Left renal pelvis (tissue), 4 donors: ENCODE results near the gene UNC13B. TPM values are rescaled to one million over a fixed set of nuclear protein-coding genes. Genes with fewer than 3 reads are reported as not detected.

Source experiments
- DNase-seq, 4 donors: peaks; one replicate each; pipeline ENCODE4 v3.0.0-alpha.2; 2013; ENCODE audit warnings: low read depth in 4 of 4, low spot score in 3 of 4
- polyA plus RNA-seq, 4 donors: library from polyadenylated mRNA; unstranded; fragments of 120-200 nt; gene quantifications; one replicate each; pipeline ENCODE4 v1.2.1, GENCODE V29; 2013; ENCODE audit not compliant: insufficient read length in 4 of 4

UNC13B gene
- polyA plus RNA-seq, 4 donors, result 11.0 to 27.5 (median 25.7) TPM

DNA sequence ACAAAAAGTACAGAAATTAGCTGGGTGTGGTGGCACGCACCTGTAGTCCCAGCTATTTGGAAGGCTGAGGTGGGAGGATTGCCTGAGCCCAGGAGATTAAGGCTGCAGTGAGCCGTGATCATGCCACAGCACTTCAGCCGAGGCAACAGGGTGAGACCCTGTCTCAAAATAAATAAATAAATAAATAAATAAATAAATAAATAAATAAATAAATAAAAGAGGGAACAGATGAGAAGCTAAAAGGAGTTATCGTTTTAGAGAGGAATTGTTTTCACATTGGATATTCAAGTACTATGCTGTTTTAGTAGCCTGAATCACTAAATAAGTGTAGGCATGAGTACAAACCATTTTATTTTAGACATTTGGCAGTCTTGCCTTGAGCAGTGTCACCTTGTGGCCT, 151.7 kb downstream of the UNC13B start:
- no peak for DNase-seq

DNA sequence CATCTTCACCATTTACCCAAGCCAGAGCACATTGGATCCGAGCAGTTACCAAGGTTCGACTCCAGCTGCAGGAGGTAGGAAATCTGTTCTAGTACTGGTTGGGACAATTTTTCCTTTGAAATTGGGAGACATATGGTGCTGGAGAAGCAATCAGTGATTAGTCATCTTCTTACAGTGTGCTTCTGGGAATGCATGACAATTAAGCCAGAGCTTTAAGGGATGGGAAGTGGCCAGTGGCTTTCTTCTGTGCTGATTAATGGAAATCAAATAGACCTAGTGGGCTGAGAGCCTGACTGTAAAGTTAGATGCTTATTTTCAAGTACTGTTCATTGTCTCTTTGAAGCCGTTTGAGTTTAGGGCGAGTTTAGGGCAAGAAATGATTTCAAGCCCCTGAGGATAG, 152.1 kb downstream of the UNC13B start:
- no peak for DNase-seq

DNA sequence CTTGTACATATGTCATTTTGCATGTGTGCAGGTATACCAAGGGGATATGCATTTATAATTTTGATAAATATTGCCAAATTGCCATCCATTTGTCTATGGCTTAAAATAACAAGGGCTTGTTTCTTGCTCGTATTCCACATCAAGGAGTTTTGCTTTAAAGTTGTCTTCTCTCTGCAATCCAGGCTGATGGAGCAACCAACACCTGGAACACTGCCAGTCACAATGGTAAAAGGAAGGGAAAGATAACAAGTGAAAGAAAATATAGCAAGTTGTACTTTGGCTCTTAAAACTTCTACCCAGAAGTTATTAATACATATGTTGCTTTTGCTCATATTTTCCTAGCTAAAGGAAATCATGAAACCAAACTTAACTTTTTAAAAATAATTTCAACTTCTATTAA, 156.9 kb downstream of the UNC13B start:
- DNase-seq, result no peak

DNA sequence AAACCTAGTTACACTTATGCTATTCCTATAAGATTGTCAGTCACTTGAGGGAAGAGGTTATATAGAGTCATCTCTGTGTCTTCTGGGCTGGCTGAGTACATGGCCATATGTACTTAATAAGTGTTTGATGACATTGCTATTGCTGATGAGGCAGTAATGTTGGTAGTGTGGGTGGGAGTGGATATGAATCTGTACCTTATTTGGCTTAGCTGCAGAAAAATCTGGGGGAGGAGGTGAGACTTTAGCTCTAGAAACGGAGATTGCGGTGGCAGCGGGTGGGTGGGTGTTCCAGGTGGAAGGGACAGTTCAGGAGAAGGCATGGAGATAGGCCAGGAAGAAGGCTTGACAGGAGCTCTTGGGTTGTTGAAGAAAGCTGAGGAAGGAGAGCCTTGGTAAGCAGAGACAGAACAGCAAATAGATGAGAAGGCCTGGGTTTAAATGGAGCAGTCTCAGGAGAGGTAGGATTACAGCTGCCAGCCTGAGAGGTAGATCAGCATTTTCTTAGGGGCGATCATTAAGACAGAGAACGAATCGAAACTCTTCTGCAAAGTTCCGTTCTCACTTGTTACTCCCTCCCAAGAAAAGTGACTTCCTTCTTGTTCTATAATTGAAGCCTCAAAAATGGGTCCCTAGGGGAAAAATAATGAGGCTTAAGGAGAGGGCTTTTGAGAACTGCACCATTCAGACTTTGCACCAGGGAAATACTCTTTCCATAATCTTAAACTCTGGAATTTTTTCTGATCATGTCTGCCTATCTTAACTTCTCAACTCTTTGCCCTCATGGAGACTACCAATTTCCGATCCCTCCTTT, 160.5 kb downstream of the UNC13B start:
- DNase-seq, result no peak

DNA sequence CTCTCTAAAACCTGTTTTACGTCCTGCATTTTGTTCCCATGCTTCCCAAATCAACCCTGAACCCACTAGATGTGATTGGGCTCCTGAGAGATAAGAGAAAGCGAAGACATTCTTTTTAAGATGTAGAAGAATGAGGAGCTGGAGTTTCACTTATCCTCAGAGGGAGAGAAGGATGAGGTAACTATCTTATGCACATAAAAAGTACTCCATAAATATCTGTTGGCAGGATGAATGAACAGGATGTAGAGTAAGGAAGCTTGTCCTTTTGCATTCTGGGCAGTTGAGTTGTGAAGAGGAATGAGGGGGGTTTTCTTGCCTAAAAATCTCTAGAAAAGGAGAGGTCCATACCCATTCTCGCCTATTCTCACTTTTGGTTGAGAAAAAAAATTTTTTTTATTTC, 163.2 kb downstream of the UNC13B start:
- no peak for DNase-seq

DNA sequence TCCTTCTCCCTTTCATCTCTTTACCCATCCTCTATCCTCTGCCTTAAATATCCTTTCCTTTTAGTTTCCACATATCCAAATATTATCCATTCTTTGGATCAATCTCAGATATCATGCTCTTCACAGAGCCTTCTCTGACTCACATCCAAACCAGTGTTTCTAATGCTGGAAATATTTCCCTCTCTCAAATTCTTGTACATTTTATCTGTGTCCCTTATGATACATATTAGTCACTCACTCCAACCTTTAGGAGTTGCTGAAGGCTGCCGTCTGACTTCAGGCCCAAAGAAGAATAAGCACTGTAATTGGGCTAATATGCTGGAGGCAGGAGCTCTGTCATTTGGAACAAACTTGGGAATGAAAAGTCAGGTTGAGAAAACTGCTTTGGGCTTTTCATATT, 171.7 kb downstream of the UNC13B start:
- DNase-seq, result no peak

DNA sequence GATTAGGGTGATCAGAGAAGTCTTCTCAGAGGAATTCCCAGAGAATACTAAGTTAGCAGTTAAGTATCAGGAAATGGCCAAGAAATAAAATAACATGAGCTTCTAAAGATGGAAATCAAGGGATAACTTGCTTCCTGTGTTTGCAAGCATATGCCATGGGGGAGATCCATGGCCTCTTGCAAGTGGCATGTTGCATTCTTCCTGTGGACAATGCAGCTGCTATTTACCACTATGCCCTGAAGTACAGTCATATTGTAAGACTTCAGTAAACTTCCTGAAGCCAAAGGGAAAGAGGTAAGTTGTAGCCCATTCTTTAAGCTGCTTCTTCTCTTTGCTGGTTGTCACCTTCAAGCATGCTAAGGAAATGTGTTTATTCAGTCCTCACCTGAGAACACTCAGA, 173.4 kb downstream of the UNC13B start:
- no peak for DNase-seq

DNA sequence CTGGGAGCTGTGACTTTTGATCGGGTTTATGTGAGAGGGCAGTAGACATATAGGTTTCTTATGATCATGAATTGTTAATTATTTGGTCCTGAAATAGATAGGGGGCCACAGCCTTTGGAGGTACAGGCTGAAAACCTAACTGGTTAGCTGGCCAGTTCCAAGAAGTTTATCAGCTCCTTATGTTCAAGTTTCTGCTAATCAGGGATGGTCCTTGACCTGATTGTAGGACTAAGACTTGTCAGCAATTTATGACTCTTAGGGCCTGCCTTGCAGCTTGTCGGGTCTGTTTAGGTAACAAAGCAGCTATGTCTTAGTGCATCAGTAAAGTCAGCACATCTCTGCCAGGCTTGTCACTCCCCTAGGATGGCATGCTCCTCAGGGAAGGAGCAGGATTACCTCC, 176.3 kb downstream of the UNC13B start:
- DNase-seq, result no peak

DNA sequence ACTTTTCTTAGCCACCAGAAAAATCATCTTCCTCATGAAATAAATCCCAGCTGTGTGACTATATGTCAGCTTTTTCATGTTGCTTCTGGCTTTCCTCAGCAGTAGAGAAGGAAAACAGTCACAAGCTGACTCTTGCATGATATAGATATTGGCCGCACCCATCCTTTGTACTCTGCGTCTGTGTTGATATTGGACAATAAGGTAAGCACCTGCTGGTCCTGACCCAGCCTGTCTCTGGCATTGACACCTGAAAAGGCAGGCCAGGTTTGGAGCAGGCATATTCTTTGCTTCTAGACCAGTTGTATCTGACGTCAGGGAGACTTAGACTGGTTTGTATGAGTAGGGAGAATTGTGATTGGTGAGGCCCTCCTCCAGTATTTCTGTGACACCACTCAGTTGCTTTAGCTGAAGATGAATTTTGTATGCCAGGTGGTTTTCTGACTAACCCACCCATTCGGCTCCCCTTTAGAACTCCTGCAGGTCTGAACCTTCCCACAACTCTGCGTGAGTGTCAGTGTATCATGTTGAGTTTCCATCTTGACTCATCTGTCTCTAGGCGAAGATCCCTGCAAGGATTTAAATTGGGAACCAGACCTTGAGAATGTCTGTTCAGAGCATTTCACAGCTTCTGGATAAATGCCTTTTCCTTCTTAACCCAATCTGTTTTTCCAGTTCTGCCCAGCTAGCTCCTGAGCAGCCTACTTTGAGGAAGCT, 176.9 kb downstream of the UNC13B start:
- no peak for DNase-seq

DNA sequence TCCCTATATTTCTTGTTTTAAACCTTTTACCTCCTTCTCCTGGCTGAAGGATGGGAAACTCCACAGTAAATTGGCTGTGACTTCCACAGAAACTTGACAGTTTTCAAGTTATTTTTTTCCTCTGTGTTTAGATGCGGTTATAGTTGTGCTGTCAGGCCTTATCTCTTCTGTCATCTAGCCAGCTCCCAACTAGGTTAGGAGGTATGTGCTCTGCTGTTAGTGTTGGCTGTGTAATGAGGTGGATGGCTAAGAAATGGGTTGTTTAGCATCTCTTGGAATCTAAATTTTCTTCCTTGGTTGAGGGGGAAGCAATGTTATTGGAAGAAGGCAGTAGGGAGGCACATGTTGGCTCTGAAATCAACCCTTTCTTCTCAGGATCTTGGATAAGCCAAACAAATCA, 178.2 kb downstream of the UNC13B start:
- DNase-seq, result no peak

DNA sequence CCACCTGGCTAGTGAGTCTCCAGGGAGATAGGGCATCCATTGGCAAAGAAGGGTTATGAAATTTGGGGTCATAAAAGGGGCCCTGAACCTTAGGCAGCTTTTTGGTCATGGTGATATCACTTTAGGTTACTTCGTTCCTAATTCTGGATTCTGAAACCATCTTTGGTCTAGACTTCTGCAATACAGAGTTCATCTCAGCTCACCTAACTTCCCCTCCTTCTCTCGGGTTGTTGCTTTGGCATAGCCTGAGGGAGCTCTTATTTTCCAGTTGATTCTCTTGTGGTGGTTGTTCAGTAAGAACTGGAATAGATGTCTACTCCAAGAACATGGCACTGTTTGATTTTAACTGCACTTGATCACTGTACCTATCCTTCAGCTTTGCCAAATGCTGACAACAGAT, 179.2 kb downstream of the UNC13B start:
- DNase-seq, result no peak

DNA sequence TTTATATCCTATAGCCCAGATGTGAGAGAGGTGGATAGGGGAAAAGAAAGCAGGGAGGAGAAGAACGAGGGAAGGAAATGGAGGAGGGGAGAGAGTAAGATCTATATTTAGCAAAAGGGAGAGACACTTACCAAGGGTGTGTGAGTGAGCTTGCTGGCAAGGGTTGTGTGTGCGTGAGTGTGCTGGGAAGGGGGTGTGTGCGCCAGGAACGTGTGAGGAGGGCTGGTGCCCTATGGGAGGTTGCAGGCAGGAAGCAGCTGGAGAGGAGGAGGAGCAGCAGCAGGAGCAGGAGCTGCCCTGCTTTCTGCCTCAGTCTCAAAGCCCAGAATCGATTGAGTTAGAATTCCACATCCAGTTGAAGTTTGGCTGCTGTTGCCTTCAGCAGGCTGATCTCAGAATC, 179.8 kb downstream of the UNC13B start:
- DNase-seq, result no peak

DNA sequence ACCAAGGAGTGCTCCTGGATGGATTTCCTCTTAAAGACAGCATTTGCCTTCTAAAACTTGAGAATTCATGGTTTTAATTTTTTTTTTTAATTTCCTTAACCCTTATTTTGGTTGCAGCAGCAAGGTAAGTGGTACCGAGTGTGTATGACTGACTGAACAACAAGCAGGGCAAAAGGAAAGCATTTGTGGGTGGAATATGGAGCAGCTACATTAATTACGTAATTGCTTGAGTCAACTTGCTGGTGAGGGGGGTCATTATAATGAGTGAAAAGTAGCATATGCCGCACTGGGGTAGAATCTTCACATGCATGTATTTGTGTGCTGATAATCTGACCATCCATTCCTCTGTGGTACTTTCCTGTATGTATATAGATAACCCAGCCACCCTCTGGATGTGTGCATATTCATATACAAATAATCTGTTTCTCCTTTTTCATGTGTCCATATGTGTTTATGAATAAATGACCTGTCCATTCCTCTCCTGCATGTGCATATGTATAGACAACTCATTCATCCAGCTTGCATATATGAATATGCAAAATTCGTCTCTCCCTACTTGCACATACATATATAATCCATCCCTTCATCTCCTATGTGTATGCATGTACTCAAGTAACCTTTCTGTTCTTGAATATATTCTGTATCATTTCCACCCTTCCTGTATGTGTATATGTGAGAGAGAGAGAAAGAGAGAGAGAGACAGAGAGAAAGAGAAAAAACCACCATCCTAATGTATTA, 180.6 kb downstream of the UNC13B start:
- DNase-seq, result no peak

DNA sequence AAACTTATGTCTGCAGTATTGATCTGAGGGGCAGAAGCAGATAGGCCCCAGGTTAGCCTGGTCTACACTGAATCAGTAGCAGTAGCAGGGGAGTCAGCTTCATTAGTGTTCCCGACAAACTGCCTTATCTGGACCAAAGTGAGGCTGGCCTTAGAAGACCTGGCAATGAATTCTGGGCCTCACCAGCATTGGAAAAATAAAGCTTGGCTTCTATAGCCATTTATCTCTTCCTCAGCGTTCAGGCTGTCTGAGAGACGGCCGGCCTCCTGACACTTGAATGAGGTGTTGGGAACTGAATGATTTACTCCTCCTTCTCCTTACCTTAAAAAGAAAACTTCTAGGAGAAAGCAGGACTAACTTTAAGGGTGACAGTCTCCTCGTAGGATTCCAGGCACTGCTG, 186.3 kb downstream of the UNC13B start:
- DNase-seq, result no peak

DNA sequence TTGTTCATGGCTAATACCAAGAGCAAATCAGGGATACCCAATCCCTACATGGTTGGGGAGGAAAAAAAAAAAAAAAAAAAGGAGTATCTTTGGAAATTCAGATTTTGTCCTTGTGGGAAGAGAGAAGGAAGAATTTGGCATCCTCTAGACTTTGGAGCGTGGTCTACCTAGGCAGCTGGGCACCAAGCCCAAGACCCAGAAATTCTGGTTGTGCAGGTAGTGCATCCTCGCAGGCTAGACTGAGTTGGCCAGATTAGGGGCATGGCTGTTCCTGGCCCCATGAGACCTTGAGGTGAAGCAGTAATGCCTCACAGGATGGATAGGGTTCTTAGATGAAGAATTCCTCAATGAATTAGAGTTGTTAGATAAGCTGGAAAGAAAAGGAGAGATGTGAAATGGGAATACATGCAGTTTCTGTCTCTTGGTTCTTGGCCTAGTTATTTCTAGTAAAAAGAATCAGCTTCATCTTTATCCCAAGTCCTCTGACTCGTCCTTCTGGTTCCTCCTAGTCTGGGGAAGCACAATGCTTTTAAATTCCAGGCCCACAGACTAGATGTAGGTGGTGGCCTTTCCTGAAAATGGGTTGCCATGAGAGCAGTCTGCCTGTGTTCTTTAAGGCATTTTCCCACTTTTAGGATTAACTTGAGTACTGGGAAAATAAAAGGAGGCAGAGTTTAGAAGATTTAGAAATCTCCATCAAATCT, 187.6 kb downstream of the UNC13B start:
- no peak for DNase-seq

DNA sequence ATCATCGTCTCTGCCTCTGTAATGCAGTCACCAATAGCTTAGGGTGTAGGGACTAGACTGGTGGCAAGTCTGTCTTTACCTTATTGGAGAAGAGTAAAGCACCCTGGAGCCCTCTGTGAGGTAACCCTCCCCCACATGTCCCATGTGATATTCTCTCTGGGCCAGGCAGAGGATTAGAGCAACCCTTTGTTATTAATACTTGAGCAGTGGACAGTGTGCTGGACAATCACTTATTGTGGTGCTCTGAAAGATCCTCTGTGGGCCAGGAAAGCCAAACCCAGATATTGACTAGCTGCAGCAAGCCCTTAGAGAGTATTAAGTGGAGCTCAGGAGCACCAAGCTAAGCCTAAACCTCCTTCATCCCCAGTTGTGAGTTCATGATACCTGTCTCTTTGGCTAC, 188.4 kb downstream of the UNC13B start:
- no peak for DNase-seq

DNA sequence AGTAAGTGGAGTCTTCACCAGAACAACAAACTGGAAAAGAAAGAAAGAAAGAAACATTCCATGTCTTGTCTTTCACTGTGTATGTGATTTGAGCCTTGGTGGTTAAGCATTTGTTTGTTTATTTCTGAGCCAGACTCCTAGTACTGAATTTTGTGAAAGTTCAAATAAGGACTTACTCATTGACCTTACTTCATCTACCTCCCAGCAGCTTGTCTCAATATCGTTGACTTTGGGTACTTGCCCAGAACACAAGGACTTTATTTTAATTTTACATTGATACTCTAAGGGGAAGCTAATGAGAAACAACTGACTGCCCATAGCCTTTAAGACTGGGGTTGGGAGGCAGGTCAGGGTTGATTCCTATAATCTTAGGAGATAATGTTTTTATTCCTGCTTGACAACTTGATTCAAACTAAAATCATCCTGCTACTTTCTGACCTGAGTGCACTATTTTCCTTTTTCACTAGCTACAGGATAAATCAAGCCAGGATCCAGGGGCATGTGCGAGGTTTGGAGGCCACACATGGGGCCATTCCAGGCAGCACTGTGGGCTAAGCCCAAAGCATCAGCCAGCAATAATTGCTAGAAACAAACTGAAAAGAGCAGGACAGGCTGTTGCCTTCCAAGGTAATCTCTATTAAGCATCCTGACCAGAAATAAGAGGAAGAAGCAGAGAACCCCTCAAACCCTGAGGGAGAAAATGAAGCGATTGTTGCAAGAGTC, 189.2 kb downstream of the UNC13B start:
- DNase-seq, result peak in 1 of 4 donors; percentile 17

DNA sequence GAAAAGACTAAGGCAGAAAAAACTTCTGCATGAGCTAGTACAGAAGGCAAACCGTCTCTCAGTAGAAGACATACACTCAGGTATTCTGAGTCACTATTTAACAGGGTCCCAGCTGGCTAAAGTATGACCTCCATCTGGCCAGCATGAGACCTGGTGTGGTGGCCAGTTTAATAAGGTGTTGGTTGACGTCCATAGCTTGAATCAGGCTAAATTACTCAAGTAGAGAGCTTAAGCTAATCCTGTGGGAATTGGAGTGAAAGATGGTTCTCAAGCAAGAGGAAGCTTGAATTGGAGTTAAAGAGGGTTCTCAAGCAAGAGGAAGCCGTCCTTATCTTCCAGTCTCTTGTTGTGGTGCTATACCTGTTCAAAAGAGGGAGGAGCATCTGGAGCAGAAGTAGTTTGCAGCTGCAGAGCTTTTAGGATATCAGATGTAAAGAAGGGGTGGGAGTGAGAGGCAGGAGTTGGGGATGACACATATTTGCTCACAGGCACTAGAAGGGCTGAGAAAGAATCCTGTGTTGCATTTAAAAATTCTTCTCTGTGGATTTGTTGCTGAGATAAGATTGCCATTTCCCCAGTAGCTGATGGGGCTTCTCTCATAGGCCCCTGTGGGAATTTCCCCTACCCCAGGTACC, 192.0 kb downstream of the UNC13B start:
- no peak for DNase-seq

DNA sequence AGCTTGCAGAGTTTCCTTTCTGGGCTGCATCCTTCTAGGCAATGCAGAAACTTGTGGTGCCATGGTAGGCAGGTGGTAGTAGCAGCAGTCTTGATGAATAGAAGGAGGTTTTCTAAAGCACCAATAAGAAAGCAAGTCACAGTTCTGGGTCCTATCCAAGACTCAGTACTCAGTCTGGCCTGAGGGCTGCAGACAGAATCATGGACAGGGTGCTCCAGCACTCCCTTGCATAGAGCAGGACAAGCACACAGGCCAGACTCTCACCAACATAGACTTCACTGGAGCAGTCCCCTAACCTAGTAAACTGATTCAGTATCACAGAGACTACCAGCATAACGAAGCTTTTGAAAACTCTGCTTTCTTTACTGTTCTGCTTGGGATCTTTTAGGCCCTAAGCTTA, 194.1 kb downstream of the UNC13B start:
- no peak for DNase-seq

DNA sequence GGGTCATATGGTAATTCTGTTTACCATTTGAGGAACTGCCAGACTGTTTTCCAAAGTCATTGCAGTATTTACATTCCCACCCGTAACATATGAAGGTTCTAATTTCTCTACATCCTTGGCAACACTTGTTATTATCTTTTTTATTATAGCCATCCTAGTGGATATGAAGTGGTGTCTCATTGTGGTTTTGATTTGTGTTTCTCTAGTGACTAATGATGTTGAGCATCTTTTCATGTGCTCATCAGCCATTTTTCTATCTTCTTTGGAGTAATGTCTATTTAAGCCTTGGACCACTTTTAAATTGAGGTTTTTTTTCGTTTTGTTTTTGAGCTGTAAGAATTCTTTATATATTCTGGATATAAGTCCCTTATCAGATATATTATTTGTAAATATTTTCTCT, 195.3 kb downstream of the UNC13B start:
- DNase-seq, result no peak
